ENCODE results near the gene SYNDIG1.
A peak's percentile ranks its signal among the peaks of the same experiment; 100 is the strongest.

The SYNDIG1 gene

DNA sequence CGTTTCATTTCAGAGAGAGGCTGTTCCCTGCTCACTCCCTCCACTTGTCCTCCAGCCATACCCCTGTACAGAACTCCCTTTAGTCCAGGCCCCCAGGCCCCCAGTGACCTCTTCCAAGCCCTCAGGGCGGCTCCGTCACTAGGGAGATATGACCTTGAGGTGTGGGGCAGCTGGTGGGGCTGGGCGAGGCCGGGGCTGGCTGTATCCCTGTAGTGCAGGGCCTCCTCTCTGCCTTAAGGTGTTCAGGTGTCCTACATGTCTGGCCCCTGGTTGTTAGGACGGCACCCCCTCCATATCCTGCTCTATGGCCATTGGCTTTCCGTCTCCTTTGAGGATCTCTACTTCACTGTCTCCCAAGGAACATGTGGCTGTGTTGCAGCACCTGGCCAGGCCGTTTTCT, 17.4 kb upstream of the SYNDIG1 start:
- DNase-seq (ENCODE audit: low read depth): no peak
- no peak for TF ChIP-seq CTCF (IDR thresholded peaks at IDR 0.05; ENCODE audit: insufficient read depth, low read depth, low read length, missing control alignments)
- no peak overlapping the region for H3K4me3 ChIP-seq (ENCODE audit: low read length)

DNA sequence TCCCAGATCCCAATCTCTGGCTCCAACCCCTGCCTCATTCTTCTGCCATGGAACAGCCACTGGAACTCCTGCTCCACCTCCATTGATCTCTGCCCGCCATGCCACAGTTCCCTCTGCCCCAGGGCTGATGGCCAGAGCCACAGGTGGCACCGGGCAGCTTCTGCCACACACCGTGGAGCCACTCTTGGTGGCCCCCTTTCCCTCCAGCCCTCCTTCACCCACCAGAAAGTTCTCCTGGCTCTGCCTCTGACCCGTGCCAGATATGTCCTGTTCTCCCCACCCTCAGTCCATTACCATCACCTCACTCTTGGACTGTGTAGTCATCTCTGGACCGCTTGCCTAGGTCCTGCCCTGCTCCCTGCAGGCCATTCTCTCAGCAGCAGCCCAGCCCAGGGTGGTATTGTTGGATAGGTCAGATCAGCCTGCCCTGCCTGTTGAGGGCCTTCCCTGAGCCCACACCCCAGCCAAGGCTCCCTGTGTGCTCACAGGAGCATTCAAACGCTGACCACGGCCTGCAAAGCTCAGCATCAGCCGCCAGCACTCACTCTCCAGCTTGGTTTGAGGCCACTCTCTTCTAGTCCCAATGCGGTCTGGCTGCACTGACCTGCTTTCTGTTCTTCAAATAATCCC, 16.8 kb upstream of the SYNDIG1 start:
- no peak overlapping the region for H3K4me3 ChIP-seq (ENCODE audit: low read length)
- DNase-seq (ENCODE audit: low read depth): no peak
- no peak for TF ChIP-seq CTCF (IDR thresholded peaks at IDR 0.05; ENCODE audit: insufficient read depth, low read depth, low read length, missing control alignments)

DNA sequence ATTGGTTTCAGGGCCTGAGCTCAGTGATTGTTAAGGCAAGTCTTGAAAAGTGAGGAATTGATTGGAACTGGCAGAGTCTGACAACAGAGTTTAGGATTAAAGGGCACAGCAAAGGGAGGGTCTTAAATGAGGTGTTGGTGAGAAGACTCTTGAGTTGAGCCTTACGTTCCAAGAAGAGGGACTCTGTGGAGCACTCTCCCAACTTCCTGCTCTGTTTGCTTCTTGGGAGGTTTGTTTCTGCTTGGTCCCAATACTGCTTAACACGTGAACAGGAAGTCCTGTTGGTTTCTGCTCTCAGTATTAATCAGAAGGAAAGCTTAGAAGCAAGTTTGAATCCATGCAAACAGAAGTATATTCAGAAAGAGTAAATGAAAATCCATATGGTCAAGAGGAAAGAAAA, 15.6 kb upstream of the SYNDIG1 start:
- no peak for DNase-seq (ENCODE audit: low read depth)
- no peak overlapping the region for H3K4me3 ChIP-seq (ENCODE audit: low read length)
- TF ChIP-seq CTCF (IDR thresholded peaks at IDR 0.05; ENCODE audit: insufficient read depth, low read depth, low read length, missing control alignments): no peak

DNA sequence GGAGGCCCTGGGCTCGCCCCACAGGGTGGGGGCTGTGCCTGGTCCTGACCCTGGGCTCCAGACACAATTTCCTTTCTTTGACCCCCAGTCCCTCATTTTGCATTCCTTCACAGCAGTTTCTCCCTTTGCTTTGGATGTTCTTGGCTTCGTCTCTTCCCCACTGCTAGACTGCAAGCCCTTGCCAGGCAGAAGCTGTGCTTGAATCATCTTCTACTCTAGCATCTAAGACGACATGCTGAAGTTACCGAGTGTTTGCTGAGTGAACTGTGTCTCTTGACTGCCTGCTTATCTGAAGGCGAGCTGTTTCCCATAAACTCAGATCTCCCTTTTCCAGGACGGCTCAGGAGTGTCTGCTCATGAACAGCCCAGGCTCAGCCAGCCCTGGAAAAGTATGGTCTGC, 14.3 kb upstream of the SYNDIG1 start:
- DNase-seq (ENCODE audit: low read depth): no peak
- no peak for TF ChIP-seq CTCF (IDR thresholded peaks at IDR 0.05; ENCODE audit: insufficient read depth, low read depth, low read length, missing control alignments)
- H3K4me3 ChIP-seq (ENCODE audit: low read length): no peak overlapping the region

GRCh38 chr20:24456398-24456781, 13.0 kb upstream of the SYNDIG1 start:
- TF ChIP-seq CTCF (IDR thresholded peaks at IDR 0.05; ENCODE audit: insufficient read depth, low read depth, low read length, missing control alignments): no peak
- no peak for DNase-seq (ENCODE audit: low read depth)
- H3K4me3 ChIP-seq (ENCODE audit: low read length): no peak overlapping the region

- no peak for TF ChIP-seq CTCF (IDR thresholded peaks at IDR 0.05; ENCODE audit: insufficient read depth, low read depth, low read length, missing control alignments)
- no peak overlapping the region for H3K4me3 ChIP-seq (ENCODE audit: low read length)
- DNase-seq (ENCODE audit: low read depth): no peak
Measured at GRCh38 chr20:24458436-24458835, 11.0 kb upstream of the SYNDIG1 start.

- TF ChIP-seq CTCF (IDR thresholded peaks at IDR 0.05; ENCODE audit: insufficient read depth, low read depth, low read length, missing control alignments): no peak
- peak; percentile 44 for DNase-seq (ENCODE audit: low read depth)
- no peak overlapping the region for H3K4me3 ChIP-seq (ENCODE audit: low read length)
Measured at GRCh38 chr20:24459733-24460132, 9.7 kb upstream of the SYNDIG1 start.

All from epithelial cell of esophagus (primary cell).